Retinal pigment epithelial cell (primary cell): ENCODE data around the gene TMEM86B.

ENCODE experiments used
- DNase-seq: peaks from one replicate; pipeline ENCODE4 v3.0.0-alpha.2; 2010; ENCODE audit warnings: low read depth
- H3K4me3 ChIP-seq: 2 replicates; pipeline ENCODE4 v1.5.1; 2011; ENCODE audit warnings: mild to moderate bottlenecking, low read length, control low read depth, moderate library complexity
- TF ChIP-seq, protein P1 (sequence below): conservative IDR thresholded peaks from 2 replicates; pipeline ENCODE4 v1.5.1; 2011; ENCODE audit warnings: low read depth, low read length, control low read depth, inconsistent platforms

TMEM86B gene

DNA sequence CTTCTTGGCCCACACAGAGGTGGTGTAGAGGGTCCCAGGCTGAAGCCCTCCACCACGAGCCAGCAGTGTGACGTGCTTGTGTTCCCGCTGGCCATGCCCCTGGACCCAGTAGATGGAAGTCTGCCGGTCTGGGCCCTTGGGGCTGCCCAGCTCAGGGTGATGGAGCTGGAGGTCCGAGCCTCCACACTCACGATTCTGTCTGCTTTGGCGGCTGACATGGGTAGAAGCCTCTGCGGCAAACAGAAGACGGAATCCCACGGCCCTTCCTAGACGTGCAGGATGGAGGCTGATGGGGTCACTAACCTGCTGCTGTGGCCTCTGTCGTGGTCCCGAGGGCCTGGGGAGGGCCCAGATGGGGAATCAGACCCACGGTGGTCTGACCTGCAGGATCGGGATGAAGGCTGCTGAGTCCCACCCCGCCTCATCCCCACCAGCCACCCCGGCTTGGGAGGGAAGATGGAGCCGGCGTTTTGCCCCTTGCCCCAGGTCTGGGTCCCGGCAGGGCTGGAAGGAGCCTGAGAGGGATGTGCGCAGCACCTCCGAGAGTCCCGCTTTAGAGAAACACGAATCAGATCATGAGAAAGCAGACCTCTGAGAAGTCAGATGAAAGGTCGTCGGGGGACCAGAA is 4.4 kb downstream of the TMEM86B start:
- H3K4me3 ChIP-seq = no peak overlapping the region
- no peak for DNase-seq
- TF ChIP-seq, protein P1, sequence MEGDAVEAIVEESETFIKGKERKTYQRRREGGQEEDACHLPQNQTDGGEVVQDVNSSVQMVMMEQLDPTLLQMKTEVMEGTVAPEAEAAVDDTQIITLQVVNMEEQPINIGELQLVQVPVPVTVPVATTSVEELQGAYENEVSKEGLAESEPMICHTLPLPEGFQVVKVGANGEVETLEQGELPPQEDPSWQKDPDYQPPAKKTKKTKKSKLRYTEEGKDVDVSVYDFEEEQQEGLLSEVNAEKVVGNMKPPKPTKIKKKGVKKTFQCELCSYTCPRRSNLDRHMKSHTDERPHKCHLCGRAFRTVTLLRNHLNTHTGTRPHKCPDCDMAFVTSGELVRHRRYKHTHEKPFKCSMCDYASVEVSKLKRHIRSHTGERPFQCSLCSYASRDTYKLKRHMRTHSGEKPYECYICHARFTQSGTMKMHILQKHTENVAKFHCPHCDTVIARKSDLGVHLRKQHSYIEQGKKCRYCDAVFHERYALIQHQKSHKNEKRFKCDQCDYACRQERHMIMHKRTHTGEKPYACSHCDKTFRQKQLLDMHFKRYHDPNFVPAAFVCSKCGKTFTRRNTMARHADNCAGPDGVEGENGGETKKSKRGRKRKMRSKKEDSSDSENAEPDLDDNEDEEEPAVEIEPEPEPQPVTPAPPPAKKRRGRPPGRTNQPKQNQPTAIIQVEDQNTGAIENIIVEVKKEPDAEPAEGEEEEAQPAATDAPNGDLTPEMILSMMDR = no peak

DNA sequence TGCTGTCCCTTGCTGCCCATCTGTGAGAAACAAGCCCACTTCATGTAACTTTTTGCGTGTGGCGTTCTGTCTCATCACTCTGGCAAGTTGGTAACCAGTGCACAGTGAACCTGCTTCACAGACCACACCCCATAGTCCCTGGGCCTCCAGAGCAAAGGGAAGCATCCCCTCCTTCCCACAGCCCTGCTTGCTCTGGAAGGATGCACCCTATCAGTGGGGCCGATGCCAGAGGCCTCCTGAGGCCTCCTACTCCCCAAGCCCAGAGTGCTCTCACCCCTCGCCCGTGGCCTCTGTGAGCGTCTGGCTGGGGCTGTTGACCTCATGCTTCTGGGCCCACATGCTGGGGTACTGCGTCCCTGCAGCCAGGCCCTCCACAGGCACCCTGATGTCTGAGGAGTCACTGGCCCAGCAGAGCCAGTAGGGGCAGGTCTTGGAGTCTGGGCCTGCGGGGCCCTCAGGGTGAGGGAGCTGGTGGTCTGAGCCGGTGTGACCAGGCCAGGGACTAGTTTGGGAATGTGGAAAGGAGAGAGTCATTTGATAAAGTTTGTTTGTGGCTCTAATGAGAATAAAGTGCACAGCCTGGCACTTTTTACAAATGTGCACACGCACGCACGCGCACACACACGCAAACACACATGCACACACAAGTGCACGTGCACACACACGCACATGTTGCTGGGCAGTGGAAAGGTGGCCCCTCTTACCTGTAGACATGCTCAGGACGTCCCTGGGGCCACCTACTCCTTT is 5.1 kb downstream of the TMEM86B start:
- TF ChIP-seq, protein P1 = no peak
- no peak overlapping the region for H3K4me3 ChIP-seq
- DNase-seq = no peak

DNA sequence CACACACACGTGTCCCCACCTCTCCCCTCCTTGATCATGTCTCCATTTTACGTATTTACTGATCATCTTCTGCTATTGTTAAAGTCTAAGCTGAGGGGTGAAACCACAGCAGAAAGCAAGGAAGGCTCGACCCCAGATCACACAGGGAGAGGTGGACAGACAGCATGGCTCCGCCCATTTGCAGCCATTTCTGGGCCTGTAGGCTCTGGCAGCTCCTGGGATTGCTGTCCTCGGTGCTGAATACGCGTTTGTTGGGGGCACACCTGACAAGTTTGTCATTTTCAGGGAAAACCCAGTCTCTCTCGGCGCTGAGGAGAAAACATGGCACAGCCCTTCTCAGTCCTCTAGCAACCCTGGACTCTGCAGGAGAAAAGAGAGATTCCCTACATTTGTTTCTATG is 8.0 kb downstream of the TMEM86B start:
- DNase-seq = no peak
- TF ChIP-seq, protein P1 = no peak

DNA sequence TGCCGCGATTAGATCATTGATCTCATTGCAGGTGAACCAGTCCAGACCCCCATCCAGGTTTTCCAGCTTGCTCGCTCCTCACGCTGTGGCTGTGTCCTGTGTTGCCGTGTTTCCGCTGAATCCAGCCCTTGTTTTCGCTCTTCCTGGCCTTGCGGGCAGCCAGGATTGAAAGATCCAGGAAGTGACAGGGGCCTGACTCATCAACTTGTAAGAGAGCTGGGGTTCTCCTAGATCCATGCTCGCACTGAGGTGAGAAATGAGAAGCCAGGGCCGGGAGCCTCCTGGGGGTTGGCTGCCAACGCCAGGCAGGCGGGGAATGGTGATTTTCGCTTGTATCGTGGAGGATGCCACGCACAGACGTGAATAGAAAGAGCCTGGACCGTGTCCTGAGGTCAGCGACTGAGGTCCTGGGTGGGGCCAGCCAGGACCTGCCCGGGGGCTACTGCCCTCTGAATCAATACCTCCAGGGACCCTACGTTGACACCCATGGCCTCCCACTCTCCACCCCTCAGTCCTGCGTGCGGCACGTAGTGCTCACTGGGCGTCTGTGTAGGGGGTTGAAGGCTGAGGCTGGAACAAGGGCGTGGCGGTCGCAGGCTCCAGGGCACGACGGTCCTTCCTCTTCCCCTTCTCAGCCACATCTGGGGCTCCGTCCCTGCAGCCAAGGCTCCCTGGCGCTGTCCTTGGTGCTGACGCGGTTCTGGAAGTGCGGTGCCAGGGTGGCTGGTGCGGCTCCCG is 11.9 kb downstream of the TMEM86B start:
- TF ChIP-seq, protein P1 = no peak
- peak; percentile 97 for DNase-seq
- H3K4me3 ChIP-seq = peak overlapping the region; percentile 50

More for the DNA sequence above, 8.0 kb downstream of the TMEM86B start:
- H3K4me3 ChIP-seq = no peak overlapping the region

DNA sequence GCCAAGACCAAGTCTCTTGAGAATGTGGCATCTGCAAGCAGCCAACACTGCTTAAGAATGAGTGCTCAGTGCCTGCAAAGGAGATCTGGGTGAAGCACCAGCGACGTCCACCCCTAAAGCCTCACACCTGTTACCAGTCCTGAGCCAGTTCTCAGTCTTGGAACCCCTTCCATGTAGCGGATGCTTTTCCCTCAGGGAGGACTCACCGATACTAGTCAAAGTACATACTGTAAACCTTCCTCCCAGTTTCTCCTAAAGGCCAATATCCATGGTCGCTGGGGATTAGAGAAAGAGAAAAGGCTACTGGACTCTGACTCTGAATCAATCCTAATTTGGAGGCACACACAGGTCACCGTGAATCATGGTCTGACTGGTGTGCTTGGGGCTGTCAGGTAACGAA is 15.0 kb downstream of the TMEM86B start:
- no peak for DNase-seq
- TF ChIP-seq, protein P1 = no peak
- no peak overlapping the region for H3K4me3 ChIP-seq

DNA sequence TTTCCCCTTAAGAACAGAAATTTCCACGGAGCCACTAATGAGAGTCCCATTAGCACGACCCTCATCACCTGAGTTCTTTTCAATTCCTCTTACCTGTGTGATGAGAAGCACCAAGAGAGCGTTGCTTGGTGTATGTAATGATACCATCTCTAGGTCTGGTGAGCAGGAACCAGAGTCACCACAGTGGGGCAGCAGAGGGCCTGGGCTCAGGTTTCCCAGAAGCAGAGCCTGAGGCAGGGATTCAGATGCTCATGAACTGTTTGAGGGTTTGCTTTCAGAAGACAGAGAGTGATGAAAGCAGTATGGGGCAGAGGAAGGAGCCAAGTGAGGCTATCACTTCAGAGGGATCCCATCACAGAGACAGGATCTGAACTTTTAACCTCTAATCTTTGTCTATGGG is 16.1 kb downstream of the TMEM86B start:
- TF ChIP-seq, protein P1 = peak; percentile 27
- DNase-seq = no peak

More for the DNA sequence above, 16.1 kb downstream of the TMEM86B start:
- H3K4me3 ChIP-seq = no peak overlapping the region
